ENCODE results near the gene MOXD1.

GRCh38 chr6:132275066-132275970, 126.0 kb downstream of the MOXD1 start:
- TF ChIP-seq CTCF (IDR thresholded peaks at IDR 0.05): no peak
- no peak for TF ChIP-seq POLR2A (IDR thresholded peaks at IDR 0.05)
